B cell (primary cell): ENCODE data around the gene PTPRN2. TPM values are rescaled to one million over a fixed set of nuclear protein-coding genes. Genes with fewer than 3 reads are reported as not detected.

Experiments used
- ATAC-seq: fragments of 200-7000 bp; cut with Tn5 transposase; one replicate; pipeline ENCODE4 v1.10.0; 2021; ENCODE audit warnings: low read depth, mild to moderate bottlenecking, moderate number of reproducible peaks, moderate library complexity
- CTCF ChIA-PET: fragments of 350-600 bp; sonication (Branson Sonifier 250); formaldehyde crosslinking; loops from one replicate; lab custom pipeline; 2021; ENCODE audit warnings: antibody characterized with exemption, inconsistent platforms; lab: Charles Lee
- POLR2A ChIA-PET: fragments of 350-600 bp; sonication (Branson Sonifier 250); formaldehyde crosslinking; loops from one replicate; lab custom pipeline; 2021; ENCODE audit warnings: antibody characterized with exemption; lab: Charles Lee
- DNase-seq: peaks from one replicate; pipeline ENCODE4 v3.0.0; 2013
- H2AFZ ChIP-seq: 2 replicates; pipeline ENCODE4 v1.6.1; 2012; ENCODE audit warnings: mild to moderate bottlenecking, low read depth, low read length; ENCODE audit not compliant: insufficient read depth, poor library complexity, severe bottlenecking
- H3K27ac ChIP-seq, 2 donors: 1 replicate in 1 of 2; 2 replicates in 1 of 2; pipeline ENCODE4 v1.5.1; 2012 to 2013; ENCODE audit warnings: low read length in 2 of 2, mild to moderate bottlenecking in 2 of 2, moderate library complexity in 1 of 2
- H3K27me3 ChIP-seq, 4 experiments: fragments of 200-600 bp in 1 of 4; sonication (generic) in 1 of 4; replicated peaks in 1 of 4; 1 replicate in 2 of 4; 2 replicates in 2 of 4; pipeline versions ENCODE4 v1.6.1 to v1.7.0; 2013 to 2016; ENCODE audit warnings: low read length in 3 of 4, mild to moderate bottlenecking in 2 of 4, mixed read lengths in 1 of 4, moderate library complexity in 1 of 4; ENCODE audit not compliant: insufficient read depth in 4 of 4, control insufficient read depth in 3 of 4; ENCODE audit errors: control extremely low read depth in 1 of 4
- H3K36me3 ChIP-seq, 2 experiments: replicated peaks in 1 of 2; 1 replicate in 1 of 2; 2 replicates in 1 of 2; pipeline versions ENCODE4 v1.6.1 to v1.7.1; 2013; ENCODE audit warnings: low read length in 1 of 2; ENCODE audit not compliant: insufficient read depth in 2 of 2, control insufficient read depth in 1 of 2; ENCODE audit errors: control extremely low read depth in 1 of 2, extremely low read depth in 1 of 2
- H3K4me1 ChIP-seq, 2 donors: fragments of 200-600 bp in 1 of 2; sonication (generic) in 1 of 2; 1 replicate in 1 of 2; 2 replicates in 1 of 2; pipeline versions ENCODE4 v1.5.1 to v1.6.1; 2013 to 2017; ENCODE audit warnings: low read length in 2 of 2; ENCODE audit not compliant: control insufficient read depth in 2 of 2, insufficient read depth in 2 of 2
- H3K4me2 ChIP-seq: replicated peaks from 2 replicates; pipeline ENCODE3; 2012; ENCODE audit warnings: mild to moderate bottlenecking, low read depth, low read length; ENCODE audit not compliant: poor library complexity, severe bottlenecking
- H3K4me3 ChIP-seq, 5 experiments: fragments of 200-600 bp in 1 of 5; sonication (generic) in 1 of 5; 1 replicate in 3 of 5; 2 replicates in 2 of 5; pipeline versions ENCODE4 v1.5.1 to v1.7.0; 2011 to 2016; ENCODE audit warnings: low read length in 4 of 5, mild to moderate bottlenecking in 4 of 5, low read depth in 2 of 5, control low read depth in 1 of 5, moderate library complexity in 1 of 5; ENCODE audit not compliant: insufficient read depth in 1 of 5; ENCODE audit errors: control extremely low read depth in 1 of 5, extremely low read depth in 1 of 5
- H3K79me2 ChIP-seq: fragments of 200-600 bp; sonication (generic); one replicate; pipeline ENCODE4 v1.6.0; 2016; ENCODE audit warnings: low read length; ENCODE audit not compliant: control insufficient read depth, insufficient read depth
- H3K9ac ChIP-seq: fragments of 200-600 bp; sonication (generic); 2 replicates; pipeline ENCODE4 v1.6.1; 2017; ENCODE audit warnings: mild to moderate bottlenecking, low read length, moderate library complexity
- H3K9me3 ChIP-seq, 3 donors: one replicate each; pipeline versions ENCODE4 v1.6.1 to v1.7.1; 2013; ENCODE audit warnings: low read length in 2 of 3; ENCODE audit not compliant: control insufficient read depth in 2 of 3, insufficient read depth in 1 of 3; ENCODE audit errors: control extremely low read depth in 1 of 3
- H4K20me1 ChIP-seq: 2 replicates; pipeline ENCODE4 v1.6.0; 2012; ENCODE audit warnings: mild to moderate bottlenecking, low read length; ENCODE audit not compliant: insufficient read depth, control insufficient read depth, poor library complexity, severe bottlenecking
- H3K27ac Mint-ChIP-seq: one replicate; pipeline ENCODE4 v1.8.0; 2021; ENCODE audit warnings: mixed read lengths
- H3K27me3 Mint-ChIP-seq: one replicate; pipeline ENCODE4 v1.8.0; 2021; ENCODE audit warnings: mixed read lengths
- H3K4me1 Mint-ChIP-seq: one replicate; pipeline ENCODE4 v1.8.0; 2021; ENCODE audit warnings: mixed read lengths
- H3K4me3 Mint-ChIP-seq: one replicate; pipeline ENCODE4 v1.8.0; 2021; ENCODE audit warnings: mixed read lengths
- H3K9me3 Mint-ChIP-seq: one replicate; pipeline ENCODE4 v1.8.0; 2022; ENCODE audit warnings: mixed read lengths; ENCODE audit not compliant: insufficient read depth
- EZH2 ChIP-seq: IDR thresholded peaks from 2 replicates; pipeline ENCODE4 v1.6.1; 2012; ENCODE audit warnings: borderline replicate concordance, low read depth, mild to moderate bottlenecking, moderate library complexity, low read length; ENCODE audit not compliant: insufficient read depth, poor library complexity, severe bottlenecking
- WGBS: methylation state at CpG from one replicate; pipeline ENCODE4 v1.1.5; 2013; ENCODE audit warnings: missing lambda C conversion rate; ENCODE audit not compliant: insufficient coverage; 5-methylcytosine and 5-hydroxymethylcytosine counted together
- intact Hi-C: fragments of 100-400 bp; cut with micrococcal nuclease; formaldehyde crosslinking; loops from one replicate; pipeline ENCODE4 v1.10.0; 2022
- polyA plus RNA-seq: library from polyadenylated mRNA; depleted of rRNA; stranded (reverse); fragments of >200 nt; gene quantifications from 2 replicates; pipeline ENCODE4 v1.2.3, GENCODE V29; 2012
- total RNA-seq, 2 donors: library from RNA; stranded (reverse); fragments of 120-200 nt in 1 of 2; gene quantifications; 1 replicate in 1 of 2; 2 replicates in 1 of 2; pipeline versions ENCODE4 v1.2.3 to v1.2.4, GENCODE V29; 2013 to 2022
- TF ChIP-seq, protein P1 (sequence below): fragments of 200-600 bp; IDR thresholded peaks from one replicate; pipeline ENCODE4 v1.8.0; 2022; ENCODE audit warnings: antibody characterized with exemption, mild to moderate bottlenecking

The PTPRN2 gene
- total and polyA plus RNA-seq, 2 donors (not counting 1 experiment from before 2014, with no cell fraction given), result 2.0 to 5.0 TPM

DNA sequence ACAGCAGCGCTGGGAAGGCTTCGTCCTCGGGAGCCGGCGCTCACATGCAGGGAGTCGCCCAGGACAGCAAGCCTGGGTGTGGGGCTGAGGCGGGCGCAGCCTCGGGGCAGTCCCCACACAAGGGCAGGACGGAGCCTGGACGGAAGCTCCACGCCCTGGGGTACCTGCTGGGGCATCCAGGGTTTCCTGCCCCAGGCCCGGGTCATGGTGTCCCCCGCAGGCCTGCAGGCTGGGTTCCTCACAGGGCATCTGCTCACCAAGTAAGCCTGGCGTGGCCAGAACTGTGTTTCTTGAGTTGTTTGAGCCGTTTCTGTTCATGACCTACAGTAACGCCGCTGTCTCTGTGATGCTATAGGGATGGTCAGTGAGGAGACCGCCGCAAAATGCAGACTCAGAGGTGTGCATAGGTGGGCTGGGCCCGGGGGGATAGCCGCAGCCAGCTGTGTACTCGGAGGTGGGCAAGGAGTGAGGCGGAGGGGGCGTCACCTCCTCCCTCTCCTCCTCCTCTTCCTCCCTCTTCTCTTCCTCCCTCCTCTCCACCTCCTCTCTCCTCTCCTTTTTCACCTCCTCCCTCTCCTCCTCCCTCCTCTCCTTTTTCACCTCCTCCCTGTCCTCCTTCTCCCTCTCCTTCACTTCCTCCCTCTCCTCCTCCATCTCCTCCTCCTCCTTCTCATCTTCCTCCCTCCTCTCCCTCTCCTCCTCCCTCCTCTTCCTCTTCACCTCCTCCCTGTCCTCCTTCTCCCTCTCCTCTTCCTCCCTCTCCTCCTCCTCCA, 811.9 kb downstream of the PTPRN2 start:
- Mint-ChIP-seq H3K4me1 (no peaks in the 10 kb centered on the region), H3K27me3 (peaks cover 3% of the 10 kb centered on the region), H3K9me3 (peaks cover 9% of the 10 kb centered on the region), H3K4me3 (no peak overlapping the region), H3K27ac (no peak overlapping the region)
- Histone ChIP-seq H3K4me3 (no peak overlapping the region), H3K27ac (no peak overlapping the region), H3K9me3 (peaks cover 0 to 57% (median 0%) of the 10 kb centered on the region in 3 donors), H3K27me3 (no peaks in the 10 kb centered on the region), H3K4me1 (no peaks in the 10 kb centered on the region), H3K4me2 (no peak overlapping the region), H2AFZ (no peak overlapping the region), H4K20me1 (no peaks in the 10 kb centered on the region), H3K9ac (no peak overlapping the region), H3K79me2 (no peaks in the 10 kb centered on the region), H3K36me3 (no peaks in the 10 kb centered on the region)
- ChIA-PET POLR2A (no interaction called here), CTCF (no interaction called here)
- DNase-seq (no peak), ATAC-seq (no peak)
- no peak for TF ChIP-seq EZH2
- TF ChIP-seq, protein P1, sequence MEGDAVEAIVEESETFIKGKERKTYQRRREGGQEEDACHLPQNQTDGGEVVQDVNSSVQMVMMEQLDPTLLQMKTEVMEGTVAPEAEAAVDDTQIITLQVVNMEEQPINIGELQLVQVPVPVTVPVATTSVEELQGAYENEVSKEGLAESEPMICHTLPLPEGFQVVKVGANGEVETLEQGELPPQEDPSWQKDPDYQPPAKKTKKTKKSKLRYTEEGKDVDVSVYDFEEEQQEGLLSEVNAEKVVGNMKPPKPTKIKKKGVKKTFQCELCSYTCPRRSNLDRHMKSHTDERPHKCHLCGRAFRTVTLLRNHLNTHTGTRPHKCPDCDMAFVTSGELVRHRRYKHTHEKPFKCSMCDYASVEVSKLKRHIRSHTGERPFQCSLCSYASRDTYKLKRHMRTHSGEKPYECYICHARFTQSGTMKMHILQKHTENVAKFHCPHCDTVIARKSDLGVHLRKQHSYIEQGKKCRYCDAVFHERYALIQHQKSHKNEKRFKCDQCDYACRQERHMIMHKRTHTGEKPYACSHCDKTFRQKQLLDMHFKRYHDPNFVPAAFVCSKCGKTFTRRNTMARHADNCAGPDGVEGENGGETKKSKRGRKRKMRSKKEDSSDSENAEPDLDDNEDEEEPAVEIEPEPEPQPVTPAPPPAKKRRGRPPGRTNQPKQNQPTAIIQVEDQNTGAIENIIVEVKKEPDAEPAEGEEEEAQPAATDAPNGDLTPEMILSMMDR, result no peak
- WGBS, result 88% methylated on average over 23 of the region's 25 CpGs
- intact Hi-C loops, result no loop called here

DNA sequence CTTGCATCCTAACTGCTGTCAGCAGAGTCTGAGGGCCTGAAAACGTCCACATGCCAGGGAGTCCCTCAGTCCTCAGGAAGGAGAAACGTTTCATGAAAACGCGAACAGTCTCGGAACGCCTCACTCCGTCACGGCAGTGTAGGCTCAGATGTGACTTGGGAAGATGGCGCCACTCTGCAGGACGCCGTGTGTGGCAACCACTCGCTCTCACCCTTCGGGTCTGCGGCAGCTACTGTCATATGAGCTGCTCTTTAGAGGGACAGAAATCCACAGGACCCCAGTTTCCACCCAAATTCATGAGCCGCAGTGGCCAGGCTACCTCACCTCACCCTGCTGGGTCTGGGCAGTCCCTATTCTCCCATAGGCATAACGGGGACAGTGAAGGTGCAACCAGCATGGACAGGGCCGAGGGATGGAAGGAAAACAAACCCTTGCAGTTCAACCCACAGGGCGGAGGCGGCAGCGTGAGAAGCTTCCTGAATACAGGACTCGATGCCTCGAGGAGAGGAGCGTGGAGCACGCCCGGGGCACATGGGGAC, 812.5 kb downstream of the PTPRN2 start:
- intact Hi-C loops, result no loop called here
- Histone ChIP-seq H3K4me2 (no peak overlapping the region), H3K4me1 (no peaks in the 10 kb centered on the region), H3K27ac (no peak overlapping the region), H3K9ac (no peak overlapping the region), H4K20me1 (no peaks in the 10 kb centered on the region), H3K79me2 (no peaks in the 10 kb centered on the region), H3K27me3 (no peaks in the 10 kb centered on the region), H3K9me3 (peaks cover 0 to 54% (median 0%) of the 10 kb centered on the region in 3 donors), H2AFZ (no peak overlapping the region), H3K36me3 (no peaks in the 10 kb centered on the region), H3K4me3 (no peak overlapping the region)
- 87% methylated on average over 24 of the region's 25 CpGs for WGBS
- ATAC-seq (no peak), DNase-seq (no peak)
- TF ChIP-seq EZH2, result no peak
- TF ChIP-seq, protein P1, result no peak
- Mint-ChIP-seq H3K9me3 (peaks cover 9% of the 10 kb centered on the region), H3K27me3 (peaks cover 3% of the 10 kb centered on the region), H3K4me3 (no peak overlapping the region), H3K27ac (no peak overlapping the region), H3K4me1 (no peaks in the 10 kb centered on the region)
- POLR2A ChIA-PET, result no interaction called here
- CTCF ChIA-PET, result no interaction called here
